ENCODE results near the gene CPXM2.

The CPXM2 gene

GRCh38 chr10:123788981-123789380 is 102.6 kb downstream of the CPXM2 start:
- no peaks in the 10 kb centered on the region for H4K20me1 ChIP-seq (ENCODE audit: insufficient read depth)
- H3K27ac ChIP-seq = no peak overlapping the region
- TF ChIP-seq CTCF (conservative IDR thresholded peaks at IDR 0.05; ENCODE audit: low read depth, low read length) = no peak
- H3K4me1 ChIP-seq (ENCODE audit: low read depth, poor library complexity, severe bottlenecking) = no peaks in the 10 kb centered on the region
- H3K79me2 ChIP-seq (ENCODE audit: insufficient read depth, low read depth) = no peaks in the 10 kb centered on the region
- no peak overlapping the region for H3K9ac ChIP-seq
- H3K4me2 ChIP-seq = no peak overlapping the region
- H3K4me3 ChIP-seq (IDR thresholded peaks at IDR 0.05; ENCODE audit: insufficient read depth, low read depth, low read length) = no peak overlapping the region
- no peaks in the 10 kb centered on the region for H3K36me3 ChIP-seq (ENCODE audit: insufficient read depth)
- no peaks in the 10 kb centered on the region for H3K27me3 ChIP-seq (ENCODE audit: insufficient read depth, low read depth)
- H2AFZ ChIP-seq (ENCODE audit: low read depth) = no peak overlapping the region

GRCh38 chr10:123787566-123787965 is 104.0 kb downstream of the CPXM2 start:
- Histone ChIP-seq H3K4me2 (no peak overlapping the region), H3K27ac (no peak overlapping the region), H3K4me3 (IDR thresholded peaks at IDR 0.05; ENCODE audit: insufficient read depth, low read depth, low read length) (no peak overlapping the region), H3K27me3 (ENCODE audit: insufficient read depth, low read depth) (no peaks in the 10 kb centered on the region), H3K36me3 (ENCODE audit: insufficient read depth) (no peaks in the 10 kb centered on the region), H3K79me2 (ENCODE audit: insufficient read depth, low read depth) (no peaks in the 10 kb centered on the region), H2AFZ (ENCODE audit: low read depth) (no peak overlapping the region), H3K4me1 (ENCODE audit: low read depth, poor library complexity, severe bottlenecking) (no peaks in the 10 kb centered on the region), H3K9ac (no peak overlapping the region), H4K20me1 (ENCODE audit: insufficient read depth) (no peaks in the 10 kb centered on the region)
- TF ChIP-seq CTCF (conservative IDR thresholded peaks at IDR 0.05; ENCODE audit: low read depth, low read length) = no peak

- TF ChIP-seq CTCF (conservative IDR thresholded peaks at IDR 0.05; ENCODE audit: low read depth, low read length) = no peak
- Histone ChIP-seq H4K20me1 (ENCODE audit: insufficient read depth) (no peaks in the 10 kb centered on the region), H3K9ac (no peak overlapping the region), H3K27me3 (ENCODE audit: insufficient read depth, low read depth) (no peaks in the 10 kb centered on the region), H2AFZ (ENCODE audit: low read depth) (no peak overlapping the region), H3K36me3 (ENCODE audit: insufficient read depth) (no peaks in the 10 kb centered on the region), H3K27ac (no peak overlapping the region), H3K4me2 (no peak overlapping the region), H3K4me3 (IDR thresholded peaks at IDR 0.05; ENCODE audit: insufficient read depth, low read depth, low read length) (no peak overlapping the region), H3K4me1 (ENCODE audit: low read depth, poor library complexity, severe bottlenecking) (no peaks in the 10 kb centered on the region), H3K79me2 (ENCODE audit: insufficient read depth, low read depth) (no peaks in the 10 kb centered on the region)
These were observed 104.7 kb downstream of the CPXM2 start for GRCh38 chr10:123786896-123787295.

- Histone ChIP-seq H3K27ac (no peak overlapping the region), H3K4me2 (no peak overlapping the region), H4K20me1 (ENCODE audit: insufficient read depth) (no peaks in the 10 kb centered on the region), H3K36me3 (ENCODE audit: insufficient read depth) (no peaks in the 10 kb centered on the region), H2AFZ (ENCODE audit: low read depth) (no peak overlapping the region), H3K79me2 (ENCODE audit: insufficient read depth, low read depth) (no peaks in the 10 kb centered on the region), H3K4me3 (IDR thresholded peaks at IDR 0.05; ENCODE audit: insufficient read depth, low read depth, low read length) (no peak overlapping the region), H3K4me1 (ENCODE audit: low read depth, poor library complexity, severe bottlenecking) (no peaks in the 10 kb centered on the region), H3K9ac (no peak overlapping the region), H3K27me3 (ENCODE audit: insufficient read depth, low read depth) (no peaks in the 10 kb centered on the region)
- TF ChIP-seq CTCF (conservative IDR thresholded peaks at IDR 0.05; ENCODE audit: low read depth, low read length) = no peak
These were observed 105.3 kb downstream of the CPXM2 start for GRCh38 chr10:123786306-123786705.

All from KMS-11 (cell line).